CD4-positive, alpha-beta T cell treated with Interleukin-17A for 4 hours (primary cell): ENCODE measurements around the gene DOC2A.

Source experiments
- DNase-seq: peaks from one replicate; pipeline ENCODE4 v3.0.0-alpha.2; 2020; ENCODE audit warnings: mixed read lengths

The DOC2A gene

GRCh38 chr16:30003670-30004423 lies 7.0 kb downstream of the DOC2A start:
- no peak for DNase-seq

- DNase-seq, result no peak
Observed at GRCh38 chr16:30002614-30003346, 8.0 kb downstream of the DOC2A start.

GRCh38 chr16:30000735-30001631 lies 9.8 kb downstream of the DOC2A start:
- DNase-seq, result no peak

GRCh38 chr16:29999605-30000004 lies 11.2 kb downstream of the DOC2A start:
- no peak for DNase-seq

- no peak for DNase-seq
Observed at GRCh38 chr16:29996766-29997250, 14.0 kb downstream of the DOC2A start.

- peak; percentile 99 for DNase-seq
Observed at GRCh38 chr16:29995911-29996765, 14.7 kb downstream of the DOC2A start, which contains the start of gene INO80E. Gene INO80E, plus strand, starts transcription at chr16:29996241. Its CDS starts 70 bp downstream, at chr16:29996311.

- DNase-seq, result peak; percentile 89
Observed at GRCh38 chr16:29995324-29995910, 15.4 kb downstream of the DOC2A start, which contains the start of gene HIRIP3. Gene HIRIP3, minus strand, starts transcription at chr16:29995617. Its CDS starts 12 bp downstream, at chr16:29995605.

- DNase-seq, result peak; percentile 78
Observed at GRCh38 chr16:29994600-29995323, 16.1 kb downstream of the DOC2A start.

- no peak for DNase-seq
Observed at GRCh38 chr16:29993903-29994599, 16.8 kb downstream of the DOC2A start.

GRCh38 chr16:29993191-29993902 lies 17.5 kb downstream of the DOC2A start:
- DNase-seq, result no peak

- no peak for DNase-seq
Observed at GRCh38 chr16:29992344-29992967, 18.4 kb downstream of the DOC2A start.

GRCh38 chr16:29991571-29991904 lies 19.3 kb downstream of the DOC2A start:
- DNase-seq, result no peak

- no peak for DNase-seq
Observed at GRCh38 chr16:29990883-29991570, 19.8 kb downstream of the DOC2A start.

GRCh38 chr16:29990034-29990433 lies 20.8 kb downstream of the DOC2A start:
- DNase-seq, result no peak

GRCh38 chr16:29989111-29989858 lies 21.5 kb downstream of the DOC2A start:
- no peak for DNase-seq

- no peak for DNase-seq
Observed at GRCh38 chr16:29988346-29989075, 22.3 kb downstream of the DOC2A start.
